Karpas-422 (cell line): Measurements from ENCODE around the gene HAUS6. TPM values are rescaled to one million over a fixed set of nuclear protein-coding genes. Genes with fewer than 3 reads are reported as not detected.

Experiments used
- DNase-seq: peaks from one replicate; pipeline ENCODE4 v3.0.0-alpha.2; 2015
- H2AFZ ChIP-seq: fragments of 200-600 bp; sonication (generic); 2 replicates; pipeline ENCODE4 v1.6.1; 2014; ENCODE audit warnings: antibody characterized with exemption, low read length, mixed read lengths
- H3K27ac ChIP-seq: fragments of 200-600 bp; sonication (generic); 2 replicates; pipeline ENCODE4 v1.5.1; 2014; ENCODE audit warnings: mild to moderate bottlenecking, low read length, moderate library complexity
- H3K27me3 ChIP-seq: fragments of 200-600 bp; sonication (generic); 2 replicates; pipeline ENCODE4 v1.6.1; 2014; ENCODE audit warnings: low read length, mixed read lengths
- H3K36me3 ChIP-seq: fragments of 200-600 bp; sonication (generic); 2 replicates; pipeline ENCODE4 v1.6.1; 2014; ENCODE audit warnings: low read length, mixed read lengths; ENCODE audit not compliant: insufficient read depth
- H3K4me1 ChIP-seq: fragments of 200-600 bp; sonication (generic); 2 replicates; pipeline ENCODE4 v1.6.1; 2014; ENCODE audit warnings: mild to moderate bottlenecking, low read length, mixed read lengths
- H3K4me2 ChIP-seq: fragments of 200-600 bp; sonication (generic); 2 replicates; pipeline ENCODE4 v1.6.1; 2014; ENCODE audit warnings: low read length, low read depth, mild to moderate bottlenecking; ENCODE audit not compliant: poor library complexity, severe bottlenecking
- H3K4me3 ChIP-seq: fragments of 200-600 bp; sonication (generic); 2 replicates; pipeline ENCODE4 v1.5.1; 2014; ENCODE audit warnings: mild to moderate bottlenecking, antibody characterized with exemption, low read length, mixed read lengths
- H3K79me2 ChIP-seq: fragments of 200-600 bp; sonication (generic); 2 replicates; pipeline ENCODE4 v1.6.1; 2014; ENCODE audit warnings: mild to moderate bottlenecking, low read length, mixed read lengths
- H3K9ac ChIP-seq: fragments of 200-600 bp; sonication (generic); 2 replicates; pipeline ENCODE4 v1.6.0; 2014; ENCODE audit warnings: low read length
- H3K9me2 ChIP-seq: fragments of 200-600 bp; sonication (generic), shearing (Covaris generic); replicated peaks from 2 replicates; pipeline ENCODE4 v1.6.0; 2014; ENCODE audit warnings: mild to moderate bottlenecking, low read length, moderate library complexity; ENCODE audit not compliant: insufficient read depth
- H3K9me3 ChIP-seq: fragments of 300-700, 200-600 bp; sonication (generic); 2 replicates; pipeline ENCODE4 v1.6.1; 2014; ENCODE audit warnings: low read length, mixed read lengths
- H4K20me1 ChIP-seq: fragments of 200-600 bp; sonication (generic); 2 replicates; pipeline ENCODE4 v1.6.1; 2014; ENCODE audit warnings: mild to moderate bottlenecking, antibody characterized with exemption, low read length, low read depth; ENCODE audit not compliant: insufficient read depth
- total RNA-seq: library from RNA; depleted of rRNA; stranded (reverse); fragments of >200 nt; shearing (Covaris generic); gene quantifications from 2 replicates; pipeline ENCODE4 v1.2.3, GENCODE V29; 2014; ENCODE audit warnings: low replicate concordance

Gene HAUS6
- total RNA-seq, 1 experiment from 2014 or later = 32.6 TPM

DNA sequence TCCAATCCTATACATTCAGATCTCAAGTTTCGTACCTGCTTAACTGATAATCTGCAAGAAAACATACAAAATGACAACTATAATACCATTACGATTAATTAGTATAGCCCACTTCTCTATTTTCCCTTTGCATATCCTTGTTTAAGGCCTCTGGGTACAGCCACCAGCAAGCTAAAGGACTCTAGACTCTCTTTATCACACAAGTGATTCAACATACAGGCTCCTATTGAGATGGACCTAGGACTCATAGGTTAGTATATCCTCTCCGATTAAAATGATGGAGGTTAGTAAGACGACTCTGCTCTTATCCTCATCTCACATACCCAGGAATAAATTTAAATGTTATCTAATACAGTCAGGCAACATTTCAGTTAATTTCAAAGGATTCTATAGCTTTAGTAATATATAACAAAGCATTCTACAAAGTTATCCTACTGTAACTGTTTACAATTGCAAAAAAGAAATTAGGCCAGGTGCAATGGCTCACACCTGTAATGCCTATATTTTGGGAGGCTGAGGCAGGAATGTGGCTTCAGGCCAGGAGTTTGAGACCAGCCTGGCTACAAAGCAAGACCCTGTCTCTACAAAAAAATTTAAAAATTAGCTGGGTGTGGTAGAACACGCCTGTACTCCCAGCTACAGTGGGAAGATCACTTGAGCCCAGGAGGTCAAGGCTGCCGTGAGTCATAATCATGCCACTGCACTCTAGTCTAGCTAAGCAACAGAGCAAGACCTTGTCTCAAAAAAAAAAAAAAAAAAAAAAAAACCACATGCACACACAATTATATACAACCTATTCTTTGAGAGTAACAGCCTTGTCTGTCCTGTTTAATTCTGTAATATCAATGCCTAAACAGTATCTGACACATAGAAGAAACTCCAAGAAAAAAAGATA, 15.4 kb downstream of the HAUS6 start:
- DNase-seq = no peak

DNA sequence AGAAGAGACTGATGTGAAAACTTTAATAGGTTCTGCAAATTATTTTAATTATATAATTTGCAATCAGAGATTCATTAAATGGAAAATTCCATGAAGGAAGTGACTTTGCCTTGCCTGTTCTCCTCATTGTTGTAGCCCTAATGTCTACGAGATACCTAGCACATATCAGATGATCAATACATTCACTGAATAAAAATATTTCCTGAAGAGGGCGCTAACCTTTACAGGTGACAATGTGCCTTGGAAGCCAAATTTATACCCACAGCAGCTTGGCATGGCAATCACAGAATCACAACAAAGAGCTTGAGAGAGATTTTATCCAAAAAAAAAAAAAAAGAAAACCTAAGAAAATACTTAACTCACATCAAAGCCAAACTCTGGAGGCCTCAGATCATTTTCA, 17.4 kb downstream of the HAUS6 start:
- Histone ChIP-seq H3K4me3 (no peak overlapping the region), H2AFZ (no peak overlapping the region), H3K36me3 (peaks cover 55% of the 10 kb centered on the region)

More for the DNA sequence above, 15.4 kb downstream of the HAUS6 start:
- Histone ChIP-seq H3K36me3 (peaks cover 56% of the 10 kb centered on the region), H3K9ac (no peak overlapping the region), H3K9me2 (no peaks in the 10 kb centered on the region), H3K27ac (no peak overlapping the region), H3K9me3 (no peaks in the 10 kb centered on the region), H3K4me3 (no peak overlapping the region), H4K20me1 (peaks cover 4% of the 10 kb centered on the region; the same call in 1 of the 2 replicates), H3K4me2 (no peak overlapping the region), H2AFZ (no peak overlapping the region), H3K79me2 (peaks cover 26% of the 10 kb centered on the region), H3K27me3 (no peaks in the 10 kb centered on the region), H3K4me1 (no peaks in the 10 kb centered on the region)

DNA sequence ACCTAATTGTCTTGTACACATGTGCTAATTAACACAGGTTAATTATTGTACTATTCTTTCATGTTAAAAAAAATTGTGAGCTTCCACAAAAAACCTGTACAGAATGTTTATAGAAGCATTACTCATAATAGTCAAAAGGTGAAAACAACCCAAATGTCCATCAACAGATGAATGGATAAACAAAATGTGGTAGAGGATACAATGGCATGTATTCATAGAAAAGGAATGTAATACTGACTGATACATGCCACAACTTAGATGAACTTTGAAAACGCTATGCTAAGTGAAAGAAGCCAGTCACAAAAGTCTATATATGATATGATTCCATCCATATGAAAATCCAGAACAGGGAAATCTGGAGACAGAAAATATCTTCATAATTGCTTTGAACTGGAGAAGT, 27.9 kb downstream of the HAUS6 start:
- H3K9me2 ChIP-seq = no peaks in the 10 kb centered on the region
- H3K9ac ChIP-seq = no peak overlapping the region
- no peak for DNase-seq
- H3K9me3 ChIP-seq = no peaks in the 10 kb centered on the region
- no peak overlapping the region for H3K27ac ChIP-seq
- H4K20me1 ChIP-seq = no peaks in the 10 kb centered on the region
- peaks cover 21% of the 10 kb centered on the region for H3K79me2 ChIP-seq
- H3K36me3 ChIP-seq = peaks cover 36% of the 10 kb centered on the region
- H2AFZ ChIP-seq = no peak overlapping the region
- H3K4me2 ChIP-seq = no peak overlapping the region
- no peaks in the 10 kb centered on the region for H3K27me3 ChIP-seq
- no peaks in the 10 kb centered on the region for H3K4me1 ChIP-seq
- no peak overlapping the region for H3K4me3 ChIP-seq

More for the DNA sequence above, 17.4 kb downstream of the HAUS6 start:
- Histone ChIP-seq H3K4me1 (no peaks in the 10 kb centered on the region), H3K9me3 (no peaks in the 10 kb centered on the region), H3K27ac (no peak overlapping the region), H3K4me2 (no peak overlapping the region), H3K79me2 (peaks cover 28% of the 10 kb centered on the region), H4K20me1 (peaks cover 4% of the 10 kb centered on the region; the same call in 1 of the 2 replicates), H3K9ac (no peak overlapping the region), H3K9me2 (no peaks in the 10 kb centered on the region), H3K27me3 (no peaks in the 10 kb centered on the region)
- DNase-seq = peak; percentile 73

DNA sequence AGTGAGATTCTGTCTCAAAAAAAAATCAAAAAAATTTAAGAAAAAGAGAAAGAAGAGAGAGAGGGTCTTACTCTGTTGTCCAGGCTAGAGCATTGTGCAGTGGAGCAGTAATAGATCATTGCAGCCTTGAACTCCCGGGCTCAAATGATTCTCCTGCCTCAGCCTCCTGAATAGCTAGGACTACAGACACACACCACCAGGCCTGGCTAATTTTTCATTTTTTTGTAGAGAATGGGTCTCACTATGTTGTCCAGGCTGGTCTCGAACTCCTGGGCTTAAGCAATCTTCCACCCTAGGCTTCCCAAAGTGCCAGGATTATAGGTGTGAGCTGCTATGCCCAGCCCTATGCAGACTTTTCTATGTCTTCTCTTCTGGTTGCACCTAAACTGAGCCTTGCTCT, 28.5 kb downstream of the HAUS6 start:
- Histone ChIP-seq H3K9me2 (no peaks in the 10 kb centered on the region), H3K4me1 (no peaks in the 10 kb centered on the region), H3K27ac (no peak overlapping the region), H3K9ac (no peak overlapping the region), H3K27me3 (no peaks in the 10 kb centered on the region), H3K79me2 (peaks cover 23% of the 10 kb centered on the region), H3K4me3 (no peak overlapping the region), H3K36me3 (peaks cover 39% of the 10 kb centered on the region), H3K4me2 (no peak overlapping the region), H2AFZ (no peak overlapping the region), H3K9me3 (no peaks in the 10 kb centered on the region), H4K20me1 (no peaks in the 10 kb centered on the region)
- no peak for DNase-seq

DNA sequence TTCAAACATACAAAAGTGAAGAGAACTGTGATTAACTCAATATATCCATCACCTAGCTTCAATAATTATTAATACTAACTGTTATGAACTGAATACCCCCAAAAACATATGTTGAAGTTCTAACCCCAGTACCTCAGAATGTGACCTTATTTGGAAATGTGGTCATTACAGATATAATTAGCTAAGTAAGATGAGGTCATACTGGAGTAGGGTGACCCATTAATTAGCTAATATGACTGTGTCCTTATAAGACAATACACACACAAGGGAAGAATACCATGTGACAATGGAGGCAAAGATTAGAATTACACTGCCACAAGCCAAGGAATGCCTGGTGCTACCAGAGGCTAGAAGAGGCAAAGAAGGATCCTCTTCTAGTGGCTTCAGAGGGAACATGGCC, 45.7 kb downstream of the HAUS6 start:
- Histone ChIP-seq H4K20me1 (no peaks in the 10 kb centered on the region), H3K9ac (no peak overlapping the region), H3K4me3 (no peak overlapping the region), H3K36me3 (peaks cover 48% of the 10 kb centered on the region), H3K4me2 (no peak overlapping the region), H3K79me2 (peaks cover 6% of the 10 kb centered on the region; the same call in 1 of the 2 replicates), H3K27me3 (no peaks in the 10 kb centered on the region), H3K4me1 (no peaks in the 10 kb centered on the region; the same call in none of the 2 replicates), H3K9me2 (no peaks in the 10 kb centered on the region), H3K27ac (no peak overlapping the region), H2AFZ (no peak overlapping the region), H3K9me3 (no peaks in the 10 kb centered on the region)
- DNase-seq = no peak

DNA sequence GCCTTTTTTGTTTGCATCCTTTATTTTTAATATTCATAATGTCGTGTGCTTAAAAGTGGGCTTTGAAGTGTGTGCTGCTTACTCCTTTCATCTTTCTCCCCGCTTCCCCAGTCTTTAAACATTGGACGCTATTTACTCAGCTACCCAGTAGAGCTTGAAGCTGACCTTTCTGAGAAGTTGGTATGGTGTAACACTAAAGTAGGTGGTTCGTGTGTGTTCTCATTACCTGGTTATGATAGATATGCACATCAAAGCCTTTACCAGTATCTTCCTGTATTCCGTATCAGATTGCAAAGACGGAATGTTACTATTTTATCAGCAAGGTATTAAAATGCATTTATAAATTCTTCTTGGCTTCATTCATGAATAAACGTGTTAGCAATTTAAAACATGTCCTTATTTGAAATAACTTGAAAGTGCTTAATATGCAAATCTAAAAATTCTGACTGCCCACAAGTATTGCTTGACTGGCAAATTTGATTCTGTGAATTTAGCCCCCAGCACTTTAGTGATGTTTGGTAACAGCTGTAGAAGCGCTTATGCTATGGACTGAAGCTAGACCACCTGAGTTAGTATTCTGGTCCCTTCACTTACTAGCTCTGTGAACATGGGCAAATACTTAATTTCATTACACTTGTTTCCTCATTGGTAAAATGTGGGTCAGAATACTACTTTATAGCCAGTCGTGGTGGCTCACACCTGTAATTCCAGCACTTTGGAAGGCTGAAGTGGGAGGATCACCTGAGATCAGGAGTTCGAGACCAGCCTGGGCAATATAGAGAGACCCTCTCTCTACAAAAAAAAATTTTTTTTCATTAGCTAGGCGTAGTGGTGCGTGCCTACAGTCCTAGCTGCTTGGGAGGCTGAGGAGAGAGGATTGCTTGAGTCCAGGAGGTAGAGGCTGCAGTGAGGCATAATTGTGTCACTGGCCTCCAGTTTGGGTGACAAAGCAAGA, 51.8 kb downstream of the HAUS6 start:
- peak overlapping the region; percentile 79; the same call in 1 of the 2 replicates for H3K27ac ChIP-seq

DNA sequence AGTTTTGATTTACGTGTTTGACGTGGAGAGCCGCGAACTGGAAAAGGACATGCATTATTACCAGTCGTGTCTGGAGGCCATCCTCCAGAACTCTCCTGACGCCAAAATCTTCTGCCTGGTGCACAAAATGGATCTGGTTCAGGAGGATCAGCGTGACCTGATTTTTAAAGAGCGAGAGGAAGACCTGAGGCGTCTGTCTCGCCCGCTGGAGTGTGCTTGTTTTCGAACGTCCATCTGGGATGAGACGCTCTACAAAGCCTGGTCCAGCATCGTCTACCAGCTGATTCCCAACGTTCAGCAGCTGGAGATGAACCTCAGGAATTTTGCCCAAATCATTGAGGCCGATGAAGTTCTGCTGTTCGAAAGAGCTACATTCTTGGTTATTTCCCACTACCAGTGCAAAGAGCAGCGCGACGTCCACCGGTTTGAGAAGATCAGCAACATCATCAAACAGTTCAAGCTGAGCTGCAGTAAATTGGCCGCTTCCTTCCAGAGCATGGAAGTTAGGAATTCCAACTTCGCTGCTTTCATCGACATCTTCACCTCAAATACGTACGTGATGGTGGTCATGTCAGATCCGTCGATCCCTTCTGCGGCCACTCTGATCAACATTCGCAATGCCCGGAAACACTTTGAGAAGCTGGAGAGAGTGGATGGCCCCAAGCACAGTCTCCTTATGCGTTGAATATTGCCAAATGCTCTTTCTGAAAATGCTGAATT, 52.6 kb downstream of the HAUS6 start:
- H3K27me3 ChIP-seq = no peaks in the 10 kb centered on the region
- H3K9me3 ChIP-seq = no peaks in the 10 kb centered on the region
- H4K20me1 ChIP-seq = no peaks in the 10 kb centered on the region; the same call in 1 of the 2 replicates
- no peaks in the 10 kb centered on the region; the same call in 1 of the 2 replicates for H3K36me3 ChIP-seq
- H3K4me1 ChIP-seq = peaks cover 33% of the 10 kb centered on the region
- H2AFZ ChIP-seq = peak overlapping the region; percentile 34; the same call in 1 of the 2 replicates
- peak; percentile 53 for DNase-seq
- no peaks in the 10 kb centered on the region for H3K9me2 ChIP-seq
- H3K9ac ChIP-seq = peak overlapping the region; percentile 88
- H3K4me3 ChIP-seq = peak overlapping the region; percentile 86
- H3K79me2 ChIP-seq = peaks cover 25% of the 10 kb centered on the region
- peak overlapping the region; percentile 89 for H3K4me2 ChIP-seq
- peak overlapping the region; percentile 79 for H3K27ac ChIP-seq

More for the DNA sequence above, 51.8 kb downstream of the HAUS6 start:
- Histone ChIP-seq H3K4me2 (peak overlapping the region; percentile 89), H3K4me3 (peak overlapping the region; percentile 86), H3K9me3 (no peaks in the 10 kb centered on the region), H3K27me3 (no peaks in the 10 kb centered on the region), H3K79me2 (peaks cover 25% of the 10 kb centered on the region), H3K36me3 (no peaks in the 10 kb centered on the region; the same call in 1 of the 2 replicates), H3K4me1 (peaks cover 33% of the 10 kb centered on the region), H3K9me2 (no peaks in the 10 kb centered on the region), H3K9ac (peak overlapping the region; percentile 88), H2AFZ (no peak overlapping the region), H4K20me1 (no peaks in the 10 kb centered on the region; the same call in 1 of the 2 replicates)
- peak; percentile 49 for DNase-seq
